HK-2 (cell line): Measurements from ENCODE around the gene KY.

ENCODE experiments used
- DNase-seq: peaks from one replicate; pipeline ENCODE4 v3.0.0-alpha.2; 2018; ENCODE audit not compliant: unreplicated experiment

The KY gene

GRCh38 chr3:134667956-134668355, 17.1 kb upstream of the KY start:
- DNase-seq: no peak

DNA sequence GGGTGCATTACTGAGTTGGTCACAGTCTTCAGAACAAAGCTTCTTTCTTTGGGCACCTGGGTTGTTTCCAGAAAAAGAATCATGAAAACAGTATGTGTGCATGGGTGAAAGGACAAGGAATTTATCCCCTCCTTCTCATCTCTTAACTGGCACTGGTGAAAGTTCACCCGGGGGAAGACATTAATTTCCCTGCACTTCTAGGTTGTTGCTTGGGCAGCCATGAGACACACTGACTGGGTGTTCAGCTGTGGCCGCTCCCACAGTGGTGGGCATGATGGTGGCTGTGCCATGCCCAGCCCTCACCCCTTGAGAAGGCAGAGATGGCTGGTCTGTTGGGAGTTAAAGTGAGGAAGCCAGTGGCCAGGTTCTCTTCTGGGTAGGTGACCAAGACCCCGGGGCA, 16.6 kb upstream of the KY start:
- no peak for DNase-seq

GRCh38 chr3:134666885-134667284, 16.1 kb upstream of the KY start:
- DNase-seq: no peak

- peak; percentile 49 for DNase-seq
Observed at GRCh38 chr3:134666466-134666865, 15.6 kb upstream of the KY start.

DNA sequence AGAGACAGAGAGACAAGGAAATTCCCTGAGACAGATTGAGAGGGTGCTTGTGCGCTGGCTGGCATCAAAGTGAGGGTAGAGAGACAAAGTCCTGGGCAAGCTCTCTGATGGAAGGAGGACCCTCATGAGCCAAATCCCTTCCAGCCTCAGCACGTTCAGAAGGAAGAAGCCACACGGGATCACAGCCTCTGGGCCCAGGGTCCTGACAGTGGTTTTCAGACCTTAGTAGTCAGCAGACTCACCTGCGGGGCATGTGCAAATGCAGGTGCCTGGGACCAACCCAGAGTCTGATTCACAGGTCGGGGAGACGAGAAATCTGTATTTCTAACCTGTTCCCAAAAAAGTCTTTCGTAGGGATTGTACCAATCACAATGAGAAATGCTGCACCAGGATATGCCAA, 15.2 kb upstream of the KY start:
- no peak for DNase-seq

DNA sequence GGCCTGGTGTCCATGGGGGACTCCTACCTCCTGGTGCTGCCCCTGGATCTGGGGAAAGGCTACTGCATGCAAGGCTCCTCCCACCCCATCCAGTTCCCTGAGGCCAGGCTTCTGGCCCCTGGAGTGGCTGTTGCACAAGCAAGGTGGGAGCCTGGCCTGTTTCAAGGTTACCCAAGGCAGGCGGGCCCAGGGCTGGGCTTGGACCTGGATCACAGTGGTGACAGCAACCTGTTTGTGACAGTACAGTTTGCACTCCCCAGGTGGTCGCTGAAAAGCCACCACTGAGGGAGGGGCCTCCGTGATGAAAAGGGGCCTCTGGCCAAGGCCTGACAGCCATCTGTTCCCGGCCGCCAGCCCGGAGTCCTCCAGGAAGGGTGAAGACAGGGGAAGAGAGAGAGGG, 14.4 kb upstream of the KY start:
- no peak for DNase-seq

GRCh38 chr3:134663721-134664456, 13.1 kb upstream of the KY start:
- DNase-seq: no peak

GRCh38 chr3:134660046-134660441, 9.2 kb upstream of the KY start:
- DNase-seq: no peak

DNA sequence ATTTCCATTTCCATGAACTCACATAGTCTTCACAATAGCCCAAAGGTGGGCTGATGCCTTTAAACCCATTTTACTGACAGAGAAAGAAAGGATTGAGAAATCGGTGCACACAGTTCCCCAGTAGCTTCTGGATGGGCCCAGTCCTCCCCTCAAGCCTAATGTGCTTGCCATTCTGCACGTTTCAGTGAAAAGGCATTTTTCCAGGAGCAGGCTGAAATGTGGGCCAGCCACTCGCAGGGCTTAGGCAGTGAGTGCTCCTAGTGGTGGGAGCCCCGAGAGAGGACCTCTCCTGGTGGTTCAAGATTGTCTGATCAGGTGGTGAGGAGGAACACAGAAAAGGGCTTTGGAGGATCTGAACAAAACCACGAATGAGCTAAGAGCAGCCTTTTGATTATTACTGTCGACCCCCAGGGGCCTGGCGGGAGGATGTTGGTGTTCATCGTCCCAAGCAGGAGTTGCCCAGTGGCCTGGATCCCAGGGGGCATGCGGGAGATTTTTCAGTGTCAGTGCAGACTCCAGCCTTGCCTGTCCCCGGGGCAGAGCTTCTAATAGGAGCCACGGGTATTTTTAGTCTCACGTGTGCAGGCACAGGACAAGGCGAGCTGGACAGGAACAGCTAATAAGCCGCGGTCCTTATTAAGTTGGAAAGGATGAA, 8.7 kb upstream of the KY start:
- no peak for DNase-seq

GRCh38 chr3:134658555-134658954, 7.7 kb upstream of the KY start:
- DNase-seq: no peak

GRCh38 chr3:134656211-134656800, 5.5 kb upstream of the KY start:
- DNase-seq: no peak

DNA sequence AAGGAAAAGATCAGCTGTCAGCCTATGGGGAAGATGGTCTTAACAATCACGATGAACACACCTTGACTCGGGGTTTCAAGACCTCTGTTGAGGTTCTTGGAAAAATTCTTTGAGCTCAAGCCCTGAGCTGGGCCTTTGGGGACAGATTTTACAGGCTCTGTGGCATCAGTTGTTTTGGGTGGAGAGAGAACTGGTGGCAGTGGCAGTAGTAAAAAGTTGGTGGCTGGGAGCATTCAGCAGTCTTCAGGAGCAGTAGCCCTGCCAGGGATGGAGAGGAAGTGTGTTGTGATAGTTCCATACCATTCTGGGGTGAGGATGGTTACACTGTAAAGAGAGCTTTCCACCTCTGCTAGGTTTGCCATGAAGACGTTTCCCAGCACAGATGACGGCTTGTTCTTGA, 4.9 kb upstream of the KY start:
- no peak for DNase-seq

DNA sequence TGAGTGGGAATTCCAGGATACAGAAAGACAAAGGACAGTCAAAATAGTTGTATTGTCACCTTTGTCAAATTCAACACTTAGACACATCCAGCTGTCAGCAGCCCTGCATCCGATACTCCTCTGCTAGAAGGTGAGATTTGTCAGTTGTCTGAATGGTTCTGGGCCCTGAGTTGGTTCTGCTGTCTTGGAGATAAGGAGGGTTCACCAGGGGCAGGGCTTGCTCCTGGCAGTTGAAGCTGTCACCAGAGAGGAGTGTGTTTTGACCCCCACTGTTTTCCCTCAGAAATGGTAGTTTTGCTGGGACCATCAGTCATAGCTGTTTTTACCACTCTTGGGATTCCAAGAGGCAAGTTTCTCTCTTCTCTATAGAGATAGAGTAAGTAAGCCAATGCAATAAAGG, 3.2 kb upstream of the KY start:
- no peak for DNase-seq

DNA sequence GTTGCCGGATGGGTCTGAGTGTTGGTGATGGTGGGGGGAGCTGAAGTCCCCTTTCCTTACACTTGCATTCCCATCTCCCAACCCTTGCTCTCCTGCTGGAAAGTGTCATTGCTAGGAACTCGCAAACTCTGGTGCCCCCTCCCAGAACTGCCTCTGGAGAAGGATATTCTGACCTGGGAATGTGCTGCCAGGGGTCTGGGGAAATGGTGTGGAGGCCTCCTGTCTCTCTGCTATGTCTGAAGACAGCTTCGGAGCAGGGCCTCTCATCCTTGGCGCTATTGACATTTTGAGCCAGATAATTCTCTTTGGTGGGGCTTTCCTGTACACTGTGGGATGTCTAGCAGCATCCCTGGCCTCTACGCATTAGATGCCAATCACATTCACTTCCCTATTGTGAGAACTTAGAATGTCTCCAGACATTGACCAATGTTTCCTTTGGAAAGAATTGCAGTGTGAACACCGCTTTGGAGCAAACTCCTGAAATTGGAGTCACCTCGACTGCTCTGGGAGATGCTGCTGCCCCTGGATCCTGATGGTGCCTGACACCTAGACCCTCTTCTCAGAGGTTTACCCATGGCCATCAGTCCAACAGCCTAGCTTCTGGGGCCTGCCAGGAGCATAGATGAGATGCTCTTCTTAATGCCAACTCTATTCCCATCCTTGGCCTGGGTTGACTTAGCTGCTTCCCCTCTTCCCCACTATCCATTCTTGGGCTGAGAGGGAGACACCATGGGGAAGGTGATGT, 2.2 kb upstream of the KY start:
- no peak for DNase-seq

- no peak for DNase-seq
Observed at GRCh38 chr3:134652409-134652831, 1.6 kb upstream of the KY start.

DNA sequence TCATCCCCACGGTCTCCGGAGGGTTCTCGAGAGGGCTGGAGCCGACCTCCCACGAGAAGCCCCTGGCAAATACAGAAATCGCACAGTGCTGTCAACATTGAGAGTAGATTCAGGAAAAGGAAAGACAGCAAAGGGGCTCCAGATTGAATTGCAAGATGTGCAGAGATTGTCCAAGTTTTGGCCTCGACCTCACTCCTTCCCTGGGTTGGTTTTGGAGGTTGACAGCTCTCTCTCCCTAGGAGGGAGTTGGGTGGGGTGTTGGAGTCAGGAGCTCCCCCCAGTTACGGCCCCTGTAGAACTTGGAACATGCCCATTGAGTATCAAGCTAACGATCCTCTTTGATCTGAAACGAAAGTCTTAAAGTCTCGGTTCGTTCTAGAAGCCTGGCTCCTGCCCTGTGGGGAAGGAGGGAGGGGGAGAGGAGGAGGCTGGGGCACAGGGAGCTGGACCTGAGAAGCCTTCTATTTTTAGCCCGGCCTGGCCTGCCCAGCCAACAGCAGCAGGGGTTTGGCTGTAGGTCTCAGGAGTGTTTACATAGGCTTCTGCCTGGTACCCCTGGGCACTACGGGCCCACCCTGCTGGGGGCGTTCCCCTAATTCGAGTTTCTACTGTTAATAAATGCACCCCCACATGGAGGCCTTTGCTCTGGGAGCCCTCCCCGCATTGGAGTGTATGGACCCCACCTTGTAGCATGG, 672 bp upstream of the KY start:
- no peak for DNase-seq

GRCh38 chr3:134649106-134649705, 1.6 kb downstream of the KY start:
- no peak for DNase-seq

DNA sequence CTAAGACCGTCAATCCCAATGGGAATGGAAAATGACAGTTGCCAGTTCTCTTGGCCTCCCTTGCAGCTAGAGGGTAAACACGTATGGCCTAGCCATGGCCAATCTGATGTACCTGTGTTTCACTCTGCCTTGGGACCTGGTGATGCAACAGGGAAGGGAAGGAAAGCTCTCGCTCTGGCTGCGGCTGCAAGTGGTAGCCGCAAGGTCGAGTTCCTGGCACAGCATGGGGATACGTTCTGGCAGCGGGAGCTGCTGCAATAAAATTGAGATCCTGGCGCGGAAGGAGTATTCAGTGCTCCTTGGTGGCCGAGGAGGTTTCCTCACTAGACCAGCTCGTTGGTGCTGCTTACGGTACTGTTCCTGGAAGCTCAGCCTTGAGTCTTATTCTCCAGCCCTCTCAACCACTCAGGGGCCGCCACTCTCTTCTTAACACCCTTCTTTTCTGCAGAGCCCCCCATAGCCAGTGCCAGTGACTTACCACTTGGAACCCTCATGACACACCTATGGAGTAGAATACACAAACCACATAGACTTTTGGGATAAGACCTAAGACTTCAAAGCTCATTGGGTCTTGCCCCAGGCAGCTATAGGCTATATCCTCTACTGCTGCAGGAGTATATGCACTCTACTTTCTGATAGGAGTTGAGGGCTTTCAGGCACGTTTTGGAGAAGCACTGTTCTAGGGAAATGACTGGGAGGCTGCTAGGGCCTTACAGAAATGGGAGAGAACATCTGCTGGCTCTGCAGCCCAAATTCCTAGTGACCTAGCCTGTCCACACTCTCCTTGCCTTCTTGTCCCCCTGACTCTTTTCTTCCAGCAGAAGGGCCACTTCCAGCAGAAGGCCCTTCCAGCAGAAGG, 2.7 kb downstream of the KY start:
- no peak for DNase-seq

DNA sequence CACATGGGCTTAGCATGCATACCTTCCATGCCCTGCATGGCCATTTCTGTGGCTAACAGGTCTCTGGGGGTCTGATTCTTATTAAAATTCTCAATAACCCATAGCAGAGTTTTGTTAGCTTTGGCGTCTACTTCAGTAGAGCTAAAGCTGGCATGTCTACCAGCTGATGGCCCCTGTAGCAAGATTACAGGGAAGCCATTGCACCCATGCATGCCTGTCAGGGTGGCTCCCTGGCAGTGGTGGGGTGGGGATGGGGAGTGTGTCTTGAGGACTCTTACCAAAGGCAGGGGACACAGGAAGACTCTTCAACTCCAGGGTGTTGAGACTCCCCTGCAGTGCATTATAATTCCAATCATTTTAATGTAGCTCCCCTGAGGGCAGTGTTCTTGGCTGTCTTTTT, 4.7 kb downstream of the KY start:
- DNase-seq: no peak

GRCh38 chr3:134645515-134645914, 5.3 kb downstream of the KY start:
- DNase-seq: no peak
